GM12872 (cell line): ENCODE data around the gene C1QL2.

Experiments
- CTCF ChIP-seq: IDR thresholded peaks from 3 replicates; pipeline ENCODE4 v1.5.1; 2011; ENCODE audit warnings: low read depth, mild to moderate bottlenecking, low read length, moderate library complexity; ENCODE audit not compliant: insufficient read depth

Gene C1QL2

DNA sequence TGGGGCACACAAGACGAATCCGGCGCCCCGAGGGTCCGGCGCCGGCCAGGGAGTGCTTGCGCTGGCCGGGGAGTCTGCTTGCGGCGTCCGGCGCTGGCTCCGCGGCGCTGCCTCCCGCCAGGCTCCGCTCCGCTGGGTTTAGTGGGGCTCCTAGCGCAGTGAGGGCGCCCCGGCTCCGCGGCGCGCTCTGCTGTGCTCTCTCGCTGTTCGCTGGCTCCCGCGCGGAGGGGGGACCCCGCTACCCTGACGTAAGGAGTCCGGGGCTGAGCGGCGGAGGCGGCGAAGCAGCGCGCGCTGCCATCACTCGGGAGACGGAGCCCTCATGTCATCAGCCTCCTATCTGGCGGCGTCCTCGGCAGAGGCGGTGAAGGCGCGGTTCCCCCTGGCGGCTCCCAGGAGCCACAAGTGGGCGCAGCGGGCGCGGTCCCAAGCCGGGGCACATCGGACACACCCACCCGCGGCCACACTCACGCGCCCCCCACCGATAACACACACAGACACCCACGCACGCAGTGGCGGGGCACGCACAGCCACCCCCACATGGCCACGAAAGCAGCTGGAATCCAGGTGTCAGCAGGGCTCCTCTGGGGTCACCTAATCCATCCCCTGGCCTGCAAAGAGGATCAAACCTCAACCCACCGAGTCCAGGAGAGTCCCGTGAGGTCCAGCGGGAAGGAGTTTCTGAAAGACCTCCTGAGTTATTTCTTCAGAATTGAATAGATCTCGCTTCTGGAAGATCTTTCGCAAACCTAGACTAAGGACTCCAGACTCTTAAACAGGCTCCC lies at the start of gene C1QL2:
Gene C1QL2 (minus strand): TSS at position 189 of the 785 bp plus-strand sequence. CDS start 482 bp downstream, outside the sequence.
- no peak for TF ChIP-seq CTCF

GRCh38 chr2:119207447-119207846 lies 48.9 kb upstream of the C1QL2 start:
- TF ChIP-seq CTCF, result no peak

DNA sequence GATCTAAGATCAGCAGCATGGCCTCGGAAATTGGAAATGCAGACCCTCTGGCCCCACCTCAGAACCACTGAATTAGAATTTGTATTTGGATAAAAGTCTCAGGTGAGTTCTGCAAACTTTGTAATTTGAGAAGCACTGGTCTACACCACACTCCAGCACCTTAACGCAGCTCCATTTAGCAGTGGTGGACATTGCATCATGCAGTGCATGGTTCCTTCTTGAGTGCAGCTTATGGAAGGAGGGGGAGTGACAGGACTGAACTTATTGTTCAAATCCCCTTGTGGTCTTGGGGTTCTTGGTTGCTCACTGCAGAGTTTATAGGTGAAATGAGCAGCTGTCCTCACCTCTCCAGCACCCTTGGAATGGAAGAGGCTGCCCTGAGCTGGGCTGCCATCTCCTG lies 47.6 kb upstream of the C1QL2 start:
- TF ChIP-seq CTCF, result no peak

DNA sequence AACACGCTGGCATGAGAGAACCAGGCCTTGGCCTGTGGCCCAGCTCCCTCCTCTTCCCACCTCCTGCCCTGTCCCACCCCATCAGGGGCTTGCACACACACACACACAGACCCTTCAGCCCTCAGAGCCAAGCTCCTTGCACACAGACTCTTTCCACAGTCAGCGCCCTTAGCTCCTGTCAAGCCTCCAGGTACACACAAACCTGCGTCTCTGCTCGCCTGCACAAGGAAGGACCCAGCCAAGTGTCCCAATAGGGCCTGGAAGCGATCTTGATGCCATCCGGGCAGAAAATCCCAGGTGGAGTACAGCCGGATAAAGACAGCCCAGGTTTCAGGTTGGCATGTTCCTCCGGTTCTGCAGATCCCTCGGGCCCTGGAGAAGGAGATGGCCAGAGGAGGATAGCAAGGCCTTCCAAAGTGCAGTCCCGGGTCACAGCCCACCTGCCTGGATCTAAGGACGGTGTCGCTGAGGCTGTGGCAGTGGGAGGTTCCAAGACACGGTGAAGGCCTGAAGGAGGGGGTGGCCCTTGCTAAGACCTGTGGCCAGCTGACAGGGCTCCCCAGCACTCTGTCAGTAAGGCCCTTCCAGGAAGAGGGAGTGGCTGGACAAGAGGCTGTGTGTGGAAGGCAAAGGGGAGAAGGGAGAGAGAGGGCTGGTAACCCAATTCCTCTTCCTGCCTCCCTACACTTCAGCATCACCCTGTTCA lies 46.6 kb upstream of the C1QL2 start:
- TF ChIP-seq CTCF, result no peak

GRCh38 chr2:119204525-119204924 lies 46.0 kb upstream of the C1QL2 start:
- TF ChIP-seq CTCF, result no peak

DNA sequence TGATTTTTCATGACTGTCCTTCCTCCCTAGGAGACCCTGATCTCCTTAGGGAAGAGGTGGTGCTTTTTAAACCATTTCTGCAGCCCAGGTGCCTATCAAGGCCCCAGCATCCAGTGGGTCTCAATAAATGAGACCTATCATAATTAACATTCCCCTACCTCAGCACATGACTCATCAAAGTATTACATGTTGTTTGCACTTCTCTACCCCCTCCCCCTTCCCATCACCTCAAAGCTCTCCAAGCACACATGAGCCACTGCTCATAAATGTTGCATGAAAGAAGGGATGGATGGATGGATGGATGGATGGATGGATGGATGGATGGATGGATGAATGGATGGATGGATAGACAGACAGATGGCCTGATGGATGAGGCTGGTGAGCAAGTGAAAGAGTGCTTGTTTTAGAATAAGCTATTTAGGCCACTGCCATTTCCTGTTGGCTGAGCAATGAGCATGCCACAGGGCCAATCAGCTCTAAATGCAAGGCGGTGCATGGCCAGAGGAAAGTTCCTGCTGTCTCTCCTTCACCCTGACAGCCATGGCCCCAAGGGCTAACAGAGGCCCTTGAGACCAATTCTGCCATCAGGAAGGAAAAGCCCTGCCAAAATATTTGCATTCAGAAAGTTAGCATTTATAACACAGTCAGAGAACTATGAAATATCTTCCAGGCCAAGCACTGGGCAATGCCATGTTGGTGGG lies 44.2 kb upstream of the C1QL2 start:
- no peak for TF ChIP-seq CTCF

DNA sequence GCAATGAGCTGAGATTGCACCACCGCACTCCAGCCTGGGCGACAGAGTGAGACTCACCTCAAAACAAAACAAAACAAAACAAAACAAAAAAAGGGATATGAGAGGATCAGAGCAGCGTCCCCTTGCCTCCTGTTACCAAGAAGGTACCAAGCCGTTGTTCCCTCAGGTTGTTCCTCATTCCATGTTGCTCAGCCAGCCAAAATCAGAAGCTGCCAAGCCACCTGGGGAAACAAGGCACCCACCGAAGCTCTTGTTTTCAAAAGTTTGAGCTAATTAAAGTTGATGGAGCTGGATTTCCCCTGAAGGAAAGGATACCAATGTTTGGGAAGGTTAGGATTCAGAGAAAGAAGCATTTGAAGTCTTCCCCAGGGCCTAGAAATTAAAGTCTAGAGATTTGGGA lies 43.3 kb upstream of the C1QL2 start:
- no peak for TF ChIP-seq CTCF
